ENCODE results near the gene LDB2. TPM values are rescaled to one million over a fixed set of nuclear protein-coding genes. Genes with fewer than 3 reads are reported as not detected.

LDB2 gene
- total and polyA plus RNA-seq, 2 experiments from 2014 or later, result 48.6 to 80.1 TPM

GRCh38 chr4:16687845-16688244 is 210.6 kb downstream of the LDB2 start:
- Histone ChIP-seq H3K9me2 (ENCODE audit: insufficient read depth) (peaks cover 5% of the 10 kb centered on the region; the same call in 1 of the 2 replicates), H3K4me2 (peak overlapping the region; percentile 18), H3K27me3 (ENCODE audit: insufficient read depth) (no peaks in the 10 kb centered on the region), H3F3A (replicated peaks; ENCODE audit: low read depth) (no peaks in the 10 kb centered on the region), H4K20me1 (replicated peaks; ENCODE audit: insufficient read depth) (no peaks in the 10 kb centered on the region), H3K79me2 (replicated peaks; ENCODE audit: insufficient read depth) (no peaks in the 10 kb centered on the region), H3K36me3 (ENCODE audit: insufficient read depth) (no peaks in the 10 kb centered on the region), H3K4me1 (ENCODE audit: insufficient read depth) (peaks cover 25% of the 10 kb centered on the region), H3K27ac (ENCODE audit: low read depth) (no peak overlapping the region), H2AFZ (no peak overlapping the region), H3K4me3 (no peak overlapping the region)
- Mint-ChIP-seq H3K36me3 (ENCODE audit: low read depth) (0 out of 3 replicates have a peak, but pooled peaks cover 3% of the 10 kb centered on the region), H3K4me3 (no peak overlapping the region), H3K27ac (no peak overlapping the region), H3K27me3 (ENCODE audit: insufficient read depth, low read depth, poor library complexity) (peaks cover 4% of the 10 kb centered on the region), H3K4me1 (peaks cover 48% of the 10 kb centered on the region), H3K9me3 (no peaks in the 10 kb centered on the region)
- ATAC-seq (no peak), DNase-seq (ENCODE audit: low spot score) (no peak)
- TF ChIP-seq JUNB (IDR thresholded peaks at IDR 0.05; ENCODE audit: unreplicated experiment), result no peak
- no peak for TF ChIP-seq NANOG (IDR thresholded peaks at IDR 0.05; ENCODE audit: borderline replicate concordance)
- TF ChIP-seq CTCF (conservative IDR thresholded peaks at IDR 0.05; ENCODE audit: low read depth in 2 of 2), result no peak
- no peak for TF ChIP-seq REST (IDR thresholded peaks at IDR 0.05; ENCODE audit: unreplicated experiment)
- TF ChIP-seq ZNF114 (CRISPR knock-in tag; IDR thresholded peaks at IDR 0.05), result no peak
- no peak for TF ChIP-seq ZNF462 (CRISPR knock-in tag; IDR thresholded peaks at IDR 0.05)
- no peak for TF ChIP-seq ZNF331 (CRISPR knock-in tag; IDR thresholded peaks at IDR 0.05; ENCODE audit: low read depth)
- TF ChIP-seq CREB1 (CRISPR knock-in tag; IDR thresholded peaks at IDR 0.05; ENCODE audit: low read depth), result no peak
- no peak for TF ChIP-seq EZH2 (IDR thresholded peaks at IDR 0.05; ENCODE audit: low read depth, unreplicated experiment)
- no peak for TF ChIP-seq EZH2phosphoT487 (IDR thresholded peaks at IDR 0.05; ENCODE audit: unreplicated experiment)
- no peak for TF ChIP-seq ETS1 (IDR thresholded peaks at IDR 0.05)
- no peak for TF ChIP-seq POLR2AphosphoS5 (IDR thresholded peaks at IDR 0.05; ENCODE audit: low read depth)
- TF ChIP-seq STAT1 (IDR thresholded peaks at IDR 0.05; ENCODE audit: unreplicated experiment), result no peak
